DND-41 (cell line): Measurements from ENCODE around the gene TSHR.

Source experiments
- ATAC-seq: fragments of 200-7000 bp; cut with Tn5 transposase; 3 replicates; pipeline ENCODE4 v1.9.1; 2021; ENCODE audit warnings: low read depth; ENCODE audit not compliant: insufficient read depth
- DNase-seq: peaks from one replicate; pipeline ENCODE4 v3.0.0-alpha.2; 2020
- H2AFZ ChIP-seq: 2 replicates; pipeline ENCODE4 v1.6.0; 2012; ENCODE audit warnings: low read depth, low read length
- H3K27ac ChIP-seq: 2 replicates; pipeline ENCODE4 v1.5.1; 2012; ENCODE audit warnings: low read length, inconsistent platforms
- H3K27me3 ChIP-seq: fragments of 200-600 bp; sonication (generic); 2 replicates; pipeline ENCODE4 v1.6.0; 2012; ENCODE audit warnings: low read length, mild to moderate bottlenecking, inconsistent platforms; ENCODE audit not compliant: insufficient read depth, poor library complexity
- H3K36me3 ChIP-seq: 2 replicates; pipeline ENCODE4 v1.5.1; 2012; ENCODE audit warnings: low read length, inconsistent platforms; ENCODE audit not compliant: insufficient read depth
- H3K4me1 ChIP-seq: 2 replicates; pipeline ENCODE4 v1.5.1; 2012; ENCODE audit warnings: mild to moderate bottlenecking, low read length; ENCODE audit not compliant: insufficient read depth
- H3K4me2 ChIP-seq: 2 replicates; pipeline ENCODE4 v1.6.0; 2012; ENCODE audit warnings: mild to moderate bottlenecking, moderate library complexity, low read length, inconsistent platforms; ENCODE audit not compliant: insufficient read depth
- H3K4me3 ChIP-seq, 2 experiments: fragments of 200-600 bp in 1 of 2; shearing (Covaris generic) in 1 of 2; 2 replicates each; pipeline ENCODE4 v1.5.1; 2012 to 2016; ENCODE audit warnings: inconsistent platforms in 2 of 2, low read length in 2 of 2, mild to moderate bottlenecking in 2 of 2, low read depth in 1 of 2, moderate library complexity in 1 of 2
- H3K79me2 ChIP-seq: 2 replicates; pipeline ENCODE4 v1.6.0; 2012; ENCODE audit warnings: low read length, inconsistent platforms; ENCODE audit not compliant: insufficient read depth
- H3K9ac ChIP-seq: 2 replicates; pipeline ENCODE4 v1.6.0; 2012; ENCODE audit warnings: low read depth, mild to moderate bottlenecking, inconsistent platforms, low read length, moderate library complexity
- H3K9me3 ChIP-seq: 2 replicates; pipeline ENCODE4 v1.5.1; 2012; ENCODE audit warnings: low read length, moderate library complexity, mild to moderate bottlenecking, inconsistent platforms; ENCODE audit not compliant: insufficient read depth, severe bottlenecking
- H4K20me1 ChIP-seq: 2 replicates; pipeline ENCODE4 v1.6.0; 2012; ENCODE audit warnings: low read length; ENCODE audit not compliant: insufficient read depth
- EZH2 ChIP-seq: IDR thresholded peaks from 3 replicates; pipeline ENCODE4 v1.6.1; 2012; ENCODE audit warnings: borderline replicate concordance, low read depth, mild to moderate bottlenecking, moderate library complexity, low read length, inconsistent platforms; ENCODE audit not compliant: severe bottlenecking
- TF ChIP-seq, protein P1 (sequence below): IDR thresholded peaks from 2 replicates; pipeline ENCODE4 v1.5.1; 2012; ENCODE audit warnings: borderline replicate concordance, low read length, moderate library complexity, mild to moderate bottlenecking; ENCODE audit not compliant: poor library complexity, severe bottlenecking; ENCODE audit errors: extremely low read depth

Gene TSHR

DNA sequence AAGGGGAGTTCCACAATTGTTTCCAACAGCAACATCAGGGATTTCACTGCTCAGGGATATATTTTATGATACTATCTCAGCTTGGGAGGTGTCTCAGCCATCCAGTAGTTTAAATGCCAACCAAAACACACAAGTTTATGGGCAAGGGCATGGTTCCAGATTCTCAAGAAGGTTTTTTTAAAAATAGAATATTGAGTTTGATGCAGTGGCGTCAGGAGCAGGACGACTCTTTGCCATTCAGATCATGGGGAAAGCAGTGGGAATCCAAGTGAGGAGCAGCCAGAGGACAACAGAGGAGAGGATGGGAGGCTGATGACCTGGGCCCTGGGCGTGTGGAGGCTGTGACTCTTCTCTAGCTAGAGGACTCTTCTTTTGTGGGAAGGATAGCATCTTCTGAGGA, 25.7 kb downstream of the TSHR start:
- Histone ChIP-seq H3K36me3 (peaks cover 25% of the 10 kb centered on the region), H3K79me2 (peaks cover 81% of the 10 kb centered on the region), H3K27me3 (no peaks in the 10 kb centered on the region), H3K9ac (peak overlapping the region; percentile 59; the same call in 1 of the 2 replicates), H4K20me1 (no peaks in the 10 kb centered on the region), H2AFZ (no peak overlapping the region), H3K4me1 (peaks cover 100% of the 10 kb centered on the region), H3K4me2 (no peak overlapping the region), H3K9me3 (no peaks in the 10 kb centered on the region), H3K4me3 (no peak overlapping the region), H3K27ac (peak overlapping the region; percentile 97)
- DNase-seq = no peak
- no peak for ATAC-seq
- no peak for TF ChIP-seq EZH2
- TF ChIP-seq, protein P1, sequence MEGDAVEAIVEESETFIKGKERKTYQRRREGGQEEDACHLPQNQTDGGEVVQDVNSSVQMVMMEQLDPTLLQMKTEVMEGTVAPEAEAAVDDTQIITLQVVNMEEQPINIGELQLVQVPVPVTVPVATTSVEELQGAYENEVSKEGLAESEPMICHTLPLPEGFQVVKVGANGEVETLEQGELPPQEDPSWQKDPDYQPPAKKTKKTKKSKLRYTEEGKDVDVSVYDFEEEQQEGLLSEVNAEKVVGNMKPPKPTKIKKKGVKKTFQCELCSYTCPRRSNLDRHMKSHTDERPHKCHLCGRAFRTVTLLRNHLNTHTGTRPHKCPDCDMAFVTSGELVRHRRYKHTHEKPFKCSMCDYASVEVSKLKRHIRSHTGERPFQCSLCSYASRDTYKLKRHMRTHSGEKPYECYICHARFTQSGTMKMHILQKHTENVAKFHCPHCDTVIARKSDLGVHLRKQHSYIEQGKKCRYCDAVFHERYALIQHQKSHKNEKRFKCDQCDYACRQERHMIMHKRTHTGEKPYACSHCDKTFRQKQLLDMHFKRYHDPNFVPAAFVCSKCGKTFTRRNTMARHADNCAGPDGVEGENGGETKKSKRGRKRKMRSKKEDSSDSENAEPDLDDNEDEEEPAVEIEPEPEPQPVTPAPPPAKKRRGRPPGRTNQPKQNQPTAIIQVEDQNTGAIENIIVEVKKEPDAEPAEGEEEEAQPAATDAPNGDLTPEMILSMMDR = no peak

DNA sequence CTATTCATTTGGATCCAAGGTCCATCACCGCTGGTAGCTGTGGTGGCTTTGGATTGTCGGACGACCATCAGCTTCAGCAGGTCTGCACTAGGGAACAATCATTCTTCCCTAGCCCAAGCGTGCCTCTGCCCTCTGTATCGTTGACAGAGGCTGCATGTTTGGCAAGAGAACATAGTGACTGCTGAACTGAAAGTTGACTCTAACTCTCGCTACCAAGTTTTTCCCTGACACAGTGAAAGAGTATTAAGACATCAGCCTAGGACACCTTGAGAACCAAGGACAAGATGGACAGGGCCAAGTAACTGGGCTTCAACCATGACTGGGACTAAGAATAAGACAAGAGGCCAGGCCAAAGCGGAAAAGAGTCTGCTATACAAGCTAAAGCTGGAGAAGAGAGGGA, 26.3 kb downstream of the TSHR start:
- Histone ChIP-seq H2AFZ (no peak overlapping the region), H3K36me3 (peaks cover 20% of the 10 kb centered on the region), H3K79me2 (peaks cover 78% of the 10 kb centered on the region), H3K9ac (peak overlapping the region; percentile 59; the same call in 1 of the 2 replicates), H3K27ac (peak overlapping the region; percentile 97), H3K27me3 (no peaks in the 10 kb centered on the region), H4K20me1 (no peaks in the 10 kb centered on the region), H3K4me3 (no peak overlapping the region), H3K9me3 (no peaks in the 10 kb centered on the region), H3K4me2 (no peak overlapping the region), H3K4me1 (peaks cover 100% of the 10 kb centered on the region)
- TF ChIP-seq EZH2 = no peak
- TF ChIP-seq, protein P1 = no peak
- DNase-seq = no peak
- no peak for ATAC-seq

DNA sequence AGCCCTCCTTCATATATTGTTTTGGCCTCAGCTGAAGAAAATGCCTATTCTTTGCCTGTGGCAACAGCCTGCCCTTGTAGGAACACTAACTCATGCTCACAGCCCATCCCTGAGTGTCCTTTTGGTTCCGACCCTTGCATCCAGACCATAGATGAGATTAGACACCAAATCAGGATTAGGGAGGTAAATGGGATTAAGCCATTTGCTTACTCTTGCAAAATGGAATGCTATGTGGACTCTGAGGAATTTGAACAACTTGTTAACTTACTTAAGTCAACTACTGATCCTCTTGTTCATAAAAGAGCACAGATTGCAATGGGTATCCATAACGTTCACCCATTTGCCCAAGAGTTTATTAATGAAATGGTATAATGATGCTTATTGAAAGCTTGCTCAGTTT, 27.3 kb downstream of the TSHR start:
- peaks cover 14% of the 10 kb centered on the region for H3K36me3 ChIP-seq
- TF ChIP-seq, protein P1 = no peak
- TF ChIP-seq EZH2 = no peak
- peaks cover 80% of the 10 kb centered on the region for H3K79me2 ChIP-seq
- H3K4me2 ChIP-seq = no peak overlapping the region
- H3K9ac ChIP-seq = no peak overlapping the region
- H3K27ac ChIP-seq = peak overlapping the region; percentile 97
- no peak for ATAC-seq
- H3K27me3 ChIP-seq = no peaks in the 10 kb centered on the region
- no peaks in the 10 kb centered on the region for H3K9me3 ChIP-seq
- no peak for DNase-seq
- peaks cover 99% of the 10 kb centered on the region for H3K4me1 ChIP-seq
- H2AFZ ChIP-seq = no peak overlapping the region
- H3K4me3 ChIP-seq = no peak overlapping the region
- H4K20me1 ChIP-seq = no peaks in the 10 kb centered on the region
